Naive thymus-derived CD8-positive, alpha-beta T cell (primary cell): ENCODE measurements around the gene UBE2E2. TPM values are rescaled to one million over a fixed set of nuclear protein-coding genes. Genes with fewer than 3 reads are reported as not detected.

Source experiments
- ATAC-seq, 2 donors: fragments of 150-1000 bp; cut with Tn5 transposase in 1 of 2; sonication (Bioruptor Pico), chemical (Tn5 transposase) in 1 of 2; 1 replicate in 1 of 2; 2 replicates in 1 of 2; pipeline ENCODE4 v1.10.0; 2021; ENCODE audit warnings: mild to moderate bottlenecking in 2 of 2, moderate library complexity in 2 of 2
- POLR2A ChIA-PET: fragments of 350-600 bp; sonication (Branson Sonifier 250); formaldehyde crosslinking; loops from one replicate; lab custom pipeline; 2021; ENCODE audit warnings: antibody characterized with exemption; lab: Charles Lee
- DNase-seq, 10 donors: peaks; one replicate each; pipeline versions ENCODE4 v3.0.0 to v3.0.0-alpha.2; 2020 to 2022
- H3K27ac Mint-ChIP-seq, 10 donors: one replicate each; pipeline ENCODE4 v1.8.0; 2020 to 2022; ENCODE audit warnings: mild to moderate bottlenecking in 10 of 10, mixed read lengths in 10 of 10, moderate library complexity in 4 of 10, inconsistent platforms in 1 of 10
- H3K27me3 Mint-ChIP-seq, 5 donors: one replicate each; pipeline ENCODE4 v1.8.0; 2021 to 2022; ENCODE audit warnings: mixed read lengths in 5 of 5
- H3K36me3 Mint-ChIP-seq, 3 donors: one replicate each; pipeline ENCODE4 v1.8.0; 2020 to 2022; ENCODE audit warnings: mixed read lengths in 3 of 3, mild to moderate bottlenecking in 2 of 3, inconsistent platforms in 1 of 3
- H3K4me1 Mint-ChIP-seq, 4 donors: one replicate each; pipeline ENCODE4 v1.8.0; 2021 to 2022; ENCODE audit warnings: mixed read lengths in 4 of 4
- H3K4me3 Mint-ChIP-seq, 10 donors: one replicate each; pipeline ENCODE4 v1.8.0; 2020 to 2022; ENCODE audit warnings: mild to moderate bottlenecking in 10 of 10, mixed read lengths in 10 of 10, moderate library complexity in 6 of 10, inconsistent platforms in 1 of 10
- H3K9me3 Mint-ChIP-seq, 9 donors: one replicate each; pipeline ENCODE4 v1.8.0; 2020 to 2022; ENCODE audit warnings: mixed read lengths in 9 of 9, mild to moderate bottlenecking in 3 of 9, inconsistent platforms in 1 of 9, moderate library complexity in 1 of 9
- polyA plus RNA-seq, 3 donors: library from polyadenylated mRNA; unstranded; fragments of 300-500 nt; fragmentation: Illumina TruSeq; gene quantifications; one replicate each; pipeline ENCODE4 v1.2.3, GENCODE V29; 2021
- total RNA-seq, 8 experiments: library from RNA in 2 of 8; stranded (reverse) in 2 of 8; gene quantifications; one replicate each; pipeline ENCODE4 v1.2.3 and lab custom pipeline; 2021 to 2026

The UBE2E2 gene
- 10 to 100 TPM; 14.0 to 14.5 TPM for total RNA-seq
- 10 to 100 TPM; 12.5 to 19.6 (median 12.7) TPM for polyA plus RNA-seq
- 5.6 to 13.0 (median 7.7) reads per million in 6 experiments for total RNA-seq (lab: John Stamatoyannopoulos, UW)

DNA sequence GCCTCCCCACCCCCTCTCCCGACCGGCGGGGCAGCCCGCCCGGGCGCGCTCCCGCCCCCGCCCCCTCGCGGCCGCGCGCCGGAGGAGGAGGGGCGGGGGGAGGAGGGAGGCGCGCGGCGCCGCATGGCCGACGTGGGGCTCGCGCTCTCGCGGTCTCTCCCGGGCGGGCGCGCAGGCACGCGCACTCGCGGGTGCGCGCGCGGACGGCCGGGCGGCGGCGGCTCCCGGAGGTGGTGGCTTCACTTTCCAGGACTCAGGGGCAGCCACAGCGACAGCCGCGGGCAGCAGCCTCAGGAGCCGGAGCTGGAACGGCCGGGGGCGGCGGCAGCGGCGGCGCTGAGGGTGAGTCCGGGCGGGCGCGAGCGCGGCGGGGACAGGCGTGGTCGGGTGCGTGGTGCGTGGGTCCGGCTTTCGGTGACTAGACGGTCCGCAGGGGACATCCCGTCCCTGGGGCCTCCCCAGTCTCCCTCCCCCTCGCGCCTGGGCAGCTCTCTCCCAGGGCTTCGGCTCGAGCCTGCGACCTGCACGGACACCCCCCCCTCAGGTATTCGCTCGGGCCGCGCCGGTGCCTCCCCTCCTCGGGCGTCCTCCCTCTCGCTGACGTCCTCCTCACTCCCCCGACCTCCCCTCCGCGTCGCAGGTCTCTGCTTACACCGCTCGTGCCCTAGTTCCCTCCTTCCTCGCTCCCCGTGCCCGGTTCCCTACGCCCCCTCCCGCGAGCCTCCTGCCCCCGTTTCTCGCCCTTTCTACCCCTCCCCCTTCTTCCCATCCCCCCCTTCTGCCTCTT is at the start of gene UBE2E2:
Gene UBE2E2 (plus strand): TSS at position 407 of the 787 bp plus-strand sequence.
- peak within 1 kb of the TSS; percentile 88 to 97 (median 95) for H3K4me3 Mint-ChIP-seq
- POLR2A ChIA-PET, result no interaction called here
- H3K36me3 Mint-ChIP-seq, result no peaks in the 10 kb centered on the region
- H3K4me1 Mint-ChIP-seq, result peaks cover 18 to 40% (median 26%) of the 10 kb centered on the region in 4 donors
- peak; percentile 50 to 81 (median 68) for DNase-seq
- no peaks in the 10 kb centered on the region for H3K27me3 Mint-ChIP-seq
- peak; percentile 64 to 68 for ATAC-seq
- no peaks in the 10 kb centered on the region for H3K9me3 Mint-ChIP-seq
- H3K27ac Mint-ChIP-seq, result peak within 1 kb of the TSS; percentile 75 to 97 (median 94)

DNA sequence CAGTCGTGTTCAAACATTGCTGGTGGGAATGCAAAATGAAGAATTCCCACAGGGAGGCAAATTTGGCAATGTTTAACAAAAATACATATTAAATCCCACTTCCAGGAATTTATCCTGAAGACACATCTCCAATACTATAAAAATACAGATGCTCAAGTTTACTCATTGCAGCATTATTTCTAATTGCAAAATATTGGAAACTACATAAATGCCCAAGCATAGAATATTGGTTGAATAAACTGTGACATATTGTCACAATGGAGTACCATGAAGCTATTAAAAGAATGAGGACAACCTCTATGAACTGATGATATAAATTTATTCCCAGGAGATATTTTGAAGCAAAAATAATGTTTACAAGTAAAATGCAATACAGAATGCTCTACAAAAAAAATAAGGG is 49.7 kb upstream of the UBE2E2 start:
- no peak for ATAC-seq
- peaks cover 0 to 15% (median 3%) of the 10 kb centered on the region in 5 donors for H3K27me3 Mint-ChIP-seq
- no peak overlapping the region for H3K27ac Mint-ChIP-seq
- H3K4me1 Mint-ChIP-seq, result no peaks in the 10 kb centered on the region
- DNase-seq, result no peak
- H3K9me3 Mint-ChIP-seq, result peaks cover 0 to 7% (median 2%) of the 10 kb centered on the region in 9 donors
- H3K4me3 Mint-ChIP-seq, result no peak overlapping the region
- no peaks in the 10 kb centered on the region for H3K36me3 Mint-ChIP-seq
- POLR2A ChIA-PET, result no interaction called here

GRCh38 chr3:23157331-23157730 is 45.8 kb upstream of the UBE2E2 start:
- Mint-ChIP-seq H3K27ac (no peak overlapping the region), H3K9me3 (peaks cover 0 to 6% (median 2%) of the 10 kb centered on the region in 9 donors), H3K4me3 (no peak overlapping the region), H3K36me3 (no peaks in the 10 kb centered on the region), H3K27me3 (peaks cover 0 to 15% (median 3%) of the 10 kb centered on the region in 5 donors), H3K4me1 (no peaks in the 10 kb centered on the region)
- ATAC-seq (no peak), DNase-seq (no peak)
- POLR2A ChIA-PET, result no interaction called here

GRCh38 chr3:23159929-23160328 is 43.2 kb upstream of the UBE2E2 start:
- H3K36me3 Mint-ChIP-seq, result no peaks in the 10 kb centered on the region
- POLR2A ChIA-PET, result no interaction called here
- peaks cover 0 to 4% (median 0%) of the 10 kb centered on the region in 9 donors for H3K9me3 Mint-ChIP-seq
- DNase-seq (no peak), ATAC-seq (no peak)
- H3K4me1 Mint-ChIP-seq, result peaks cover 0 to 6% (median 0%) of the 10 kb centered on the region in 4 donors
- H3K4me3 Mint-ChIP-seq, result no peak overlapping the region
- H3K27ac Mint-ChIP-seq, result no peak overlapping the region
- H3K27me3 Mint-ChIP-seq, result peaks cover 0 to 17% (median 3%) of the 10 kb centered on the region in 5 donors

DNA sequence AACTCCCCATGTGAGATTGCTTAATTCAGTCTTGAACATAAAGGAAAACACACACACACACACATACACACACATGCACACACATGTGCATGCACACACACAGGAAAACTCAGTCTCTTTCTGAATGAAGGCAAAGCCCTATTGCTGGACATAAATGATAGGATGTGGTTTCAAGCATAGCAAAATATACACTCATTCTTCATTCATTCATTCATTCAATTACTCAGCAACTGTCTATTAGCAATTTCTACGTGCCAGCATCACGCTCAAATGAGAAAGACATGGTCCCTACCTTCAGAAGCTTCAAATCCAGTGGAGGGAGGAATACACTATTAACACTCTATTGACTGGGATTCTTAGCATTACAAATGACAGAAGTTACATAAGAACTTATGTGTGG is 41.8 kb upstream of the UBE2E2 start:
- DNase-seq, result no peak
- Mint-ChIP-seq H3K27ac (no peak overlapping the region), H3K36me3 (no peaks in the 10 kb centered on the region), H3K27me3 (peaks cover 0 to 12% (median 2%) of the 10 kb centered on the region in 5 donors), H3K4me1 (peaks cover 0 to 6% (median 0%) of the 10 kb centered on the region in 4 donors), H3K4me3 (no peak overlapping the region), H3K9me3 (no peaks in the 10 kb centered on the region)
- no peak for ATAC-seq
- POLR2A ChIA-PET, result no interaction called here

GRCh38 chr3:23161896-23162570 is 41.1 kb upstream of the UBE2E2 start:
- DNase-seq (no peak), ATAC-seq (no peak)
- H3K27ac Mint-ChIP-seq, result no peak overlapping the region
- POLR2A ChIA-PET, result no interaction called here
- no peak overlapping the region for H3K4me3 Mint-ChIP-seq
- H3K9me3 Mint-ChIP-seq, result no peaks in the 10 kb centered on the region
- H3K27me3 Mint-ChIP-seq, result peaks cover 0 to 8% (median 1%) of the 10 kb centered on the region in 5 donors
- H3K4me1 Mint-ChIP-seq, result peaks cover 0 to 6% (median 0%) of the 10 kb centered on the region in 4 donors
- H3K36me3 Mint-ChIP-seq, result no peaks in the 10 kb centered on the region

DNA sequence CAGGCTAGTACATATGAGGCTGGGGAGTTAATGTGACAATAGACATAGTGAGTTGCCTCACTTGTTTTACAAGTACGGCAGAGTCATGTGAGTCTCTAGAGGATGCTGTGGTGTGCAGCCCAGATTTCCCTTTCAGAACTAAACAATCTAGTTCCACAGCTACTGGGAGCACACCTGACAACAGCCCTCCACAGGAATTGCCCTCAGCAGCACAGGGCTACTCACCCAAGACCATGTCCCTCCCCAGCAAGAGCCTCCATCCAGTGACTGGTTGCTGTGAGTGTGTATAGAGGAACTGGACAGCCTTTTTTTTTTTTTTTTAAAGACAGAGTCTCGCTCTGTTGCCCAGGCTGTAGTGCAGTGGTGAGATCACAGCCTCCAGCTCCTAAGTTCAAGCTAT is 40.2 kb upstream of the UBE2E2 start:
- Mint-ChIP-seq H3K36me3 (no peaks in the 10 kb centered on the region), H3K27me3 (peaks cover 0 to 8% (median 1%) of the 10 kb centered on the region in 5 donors), H3K27ac (no peak overlapping the region), H3K4me3 (no peak overlapping the region), H3K9me3 (no peaks in the 10 kb centered on the region), H3K4me1 (peaks cover 0 to 6% (median 0%) of the 10 kb centered on the region in 4 donors)
- ATAC-seq, result no peak
- POLR2A ChIA-PET, result no interaction called here
- DNase-seq, result no peak

GRCh38 chr3:23164746-23165145 is 38.4 kb upstream of the UBE2E2 start:
- ATAC-seq (no peak), DNase-seq (no peak)
- Mint-ChIP-seq H3K27me3 (peaks cover 0 to 12% (median 0%) of the 10 kb centered on the region in 5 donors), H3K9me3 (peaks cover 0 to 5% (median 0%) of the 10 kb centered on the region in 9 donors), H3K4me3 (no peak overlapping the region), H3K36me3 (peaks cover 0 to 4% (median 0%) of the 10 kb centered on the region in 3 donors), H3K27ac (no peak overlapping the region), H3K4me1 (peaks cover 0 to 6% (median 0%) of the 10 kb centered on the region in 4 donors)
- POLR2A ChIA-PET, result no interaction called here

- Mint-ChIP-seq H3K4me3 (no peak overlapping the region), H3K9me3 (peaks cover 0 to 12% (median 6%) of the 10 kb centered on the region in 9 donors), H3K27ac (no peak overlapping the region), H3K27me3 (peaks cover 0 to 16% (median 0%) of the 10 kb centered on the region in 5 donors), H3K36me3 (peaks cover 0 to 10% (median 0%) of the 10 kb centered on the region in 3 donors), H3K4me1 (peaks cover 0 to 6% (median 0%) of the 10 kb centered on the region in 4 donors)
- POLR2A ChIA-PET, result no interaction called here
- ATAC-seq, result no peak
- no peak for DNase-seq
Measured at GRCh38 chr3:23165571-23165970, 37.6 kb upstream of the UBE2E2 start.

DNA sequence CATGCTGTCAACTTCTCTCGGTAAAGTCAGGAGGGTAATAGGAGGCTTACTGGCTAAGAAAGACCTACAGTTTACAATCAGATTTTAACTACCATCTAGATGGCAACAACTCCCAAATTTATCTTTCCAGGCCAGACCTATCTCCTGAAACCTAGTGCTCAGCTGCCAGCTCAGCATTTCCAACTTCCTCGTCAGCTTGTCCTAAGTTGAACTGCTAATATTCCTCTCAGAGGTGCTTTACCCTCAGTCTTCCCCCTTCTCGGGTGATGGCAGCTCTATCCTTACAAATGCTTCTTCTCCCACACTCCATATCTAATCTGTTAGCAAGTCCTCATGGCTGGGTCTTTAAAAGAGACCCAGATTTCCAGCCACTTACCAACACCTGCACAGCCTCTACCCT is 36.9 kb upstream of the UBE2E2 start:
- H3K27ac Mint-ChIP-seq, result no peak overlapping the region
- no peak for ATAC-seq
- DNase-seq, result no peak
- H3K4me1 Mint-ChIP-seq, result peaks cover 0 to 6% (median 0%) of the 10 kb centered on the region in 4 donors
- peaks cover 0 to 16% (median 0%) of the 10 kb centered on the region in 5 donors for H3K27me3 Mint-ChIP-seq
- H3K36me3 Mint-ChIP-seq, result peaks cover 0 to 10% (median 4%) of the 10 kb centered on the region in 3 donors
- H3K9me3 Mint-ChIP-seq, result peaks cover 0 to 14% (median 6%) of the 10 kb centered on the region in 9 donors
- H3K4me3 Mint-ChIP-seq, result no peak overlapping the region
- POLR2A ChIA-PET, result no interaction called here

GRCh38 chr3:23166845-23167244 is 36.3 kb upstream of the UBE2E2 start:
- Mint-ChIP-seq H3K9me3 (peaks cover 0 to 14% (median 6%) of the 10 kb centered on the region in 9 donors), H3K4me1 (peaks cover 0 to 6% (median 0%) of the 10 kb centered on the region in 4 donors), H3K4me3 (no peak overlapping the region), H3K27ac (no peak overlapping the region), H3K36me3 (peaks cover 0 to 10% (median 4%) of the 10 kb centered on the region in 3 donors), H3K27me3 (peaks cover 0 to 15% (median 0%) of the 10 kb centered on the region in 5 donors)
- no peak for DNase-seq
- ATAC-seq, result no peak
- POLR2A ChIA-PET, result no interaction called here

DNA sequence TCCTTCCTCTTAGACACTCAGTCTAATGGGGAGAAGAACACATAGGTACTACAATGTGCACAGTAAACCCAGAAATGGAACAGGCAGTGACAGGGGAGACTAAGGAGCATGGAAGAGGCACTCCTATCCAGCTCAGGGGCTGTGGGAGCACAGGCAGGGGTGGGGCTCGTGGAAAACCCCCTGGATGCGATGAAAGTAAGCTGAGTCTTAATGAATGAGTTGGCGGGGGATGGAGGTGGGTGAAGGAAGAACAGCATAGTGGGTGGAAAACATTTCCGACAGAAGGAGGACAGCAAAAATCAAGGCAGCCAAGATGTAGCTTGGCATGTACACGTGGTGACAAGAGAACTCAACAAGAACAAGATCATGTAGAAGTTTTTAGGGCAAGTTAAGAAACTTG is 33.6 kb upstream of the UBE2E2 start:
- H3K27me3 Mint-ChIP-seq, result peaks cover 2 to 13% (median 3%) of the 10 kb centered on the region in 5 donors
- no peak overlapping the region for H3K4me3 Mint-ChIP-seq
- H3K9me3 Mint-ChIP-seq, result peaks cover 0 to 14% (median 6%) of the 10 kb centered on the region in 9 donors
- peaks cover 0 to 10% (median 4%) of the 10 kb centered on the region in 3 donors for H3K36me3 Mint-ChIP-seq
- no peak overlapping the region for H3K27ac Mint-ChIP-seq
- no peaks in the 10 kb centered on the region for H3K4me1 Mint-ChIP-seq
- DNase-seq (no peak), ATAC-seq (no peak)
- POLR2A ChIA-PET, result no interaction called here

DNA sequence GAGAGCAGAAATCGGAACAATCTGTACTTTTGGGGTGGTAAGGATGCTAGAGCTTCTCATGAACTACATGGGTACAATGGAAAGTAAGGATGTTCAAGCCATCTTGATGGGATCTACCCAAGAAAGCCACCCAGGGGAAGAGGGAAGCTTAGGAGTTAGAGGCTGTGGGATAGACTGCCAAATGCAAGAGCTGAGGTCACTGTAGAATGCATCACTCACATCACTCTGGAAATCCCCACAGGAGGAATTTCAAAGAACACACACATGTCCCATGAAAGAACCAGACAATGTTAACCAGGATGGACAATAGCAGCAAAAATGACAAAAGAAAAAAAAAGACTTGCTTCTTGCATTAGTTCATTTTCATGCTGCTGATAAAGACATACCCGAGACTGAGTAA is 32.8 kb upstream of the UBE2E2 start:
- Mint-ChIP-seq H3K27me3 (peaks cover 3 to 16% (median 5%) of the 10 kb centered on the region in 5 donors), H3K4me1 (no peaks in the 10 kb centered on the region), H3K36me3 (peaks cover 0 to 10% (median 4%) of the 10 kb centered on the region in 3 donors), H3K27ac (no peak overlapping the region), H3K9me3 (peaks cover 0 to 14% (median 6%) of the 10 kb centered on the region in 9 donors), H3K4me3 (no peak overlapping the region)
- DNase-seq (no peak), ATAC-seq (no peak)
- POLR2A ChIA-PET, result no interaction called here
